ENCODE data around the gene AKAP11.

GRCh38 chr13:42307461-42307860 lies 35.5 kb downstream of the AKAP11 start:
- no peak for TF ChIP-seq CTCF (IDR thresholded peaks at IDR 0.05; ENCODE audit: poor library complexity, severe bottlenecking)
- no peak for TF ChIP-seq REST (IDR thresholded peaks at IDR 0.05; ENCODE audit: borderline replicate concordance)
- TF ChIP-seq RAD21 (conservative IDR thresholded peaks at IDR 0.05): no peak
- no peak for TF ChIP-seq POLR2AphosphoS5 (IDR thresholded peaks at IDR 0.05)
- TF ChIP-seq EP300 (conservative IDR thresholded peaks at IDR 0.05; ENCODE audit: poor library complexity, severe bottlenecking): no peak
- TF ChIP-seq EZH2 (IDR thresholded peaks at IDR 0.05; ENCODE audit: borderline replicate concordance, insufficient read depth, low read length, poor library complexity, severe bottlenecking): no peak
- TF ChIP-seq MXI1 (conservative IDR thresholded peaks at IDR 0.05; ENCODE audit: poor library complexity, severe bottlenecking): no peak

Data from neural cell (in vitro differentiated cells).